Parathyroid adenoma (tissue), 2 donors: ENCODE results near the gene FBXO8.

Source experiments
- H2AFZ ChIP-seq: fragments of 300-600 bp; sonication (generic); one replicate; pipeline ENCODE4 v1.7.0; 2017; ENCODE audit warnings: antibody characterized with exemption, mild to moderate bottlenecking
- H3K27ac ChIP-seq: fragments of 300-600 bp; sonication (generic); one replicate; pipeline ENCODE4 v1.7.0; 2017
- H3K27me3 ChIP-seq: fragments of 300-600 bp; sonication (generic); one replicate; pipeline ENCODE4 v1.7.0; 2017; ENCODE audit warnings: low read length; ENCODE audit not compliant: control insufficient read depth, insufficient read depth
- H3K36me3 ChIP-seq: fragments of 300-600 bp; sonication (generic); one replicate; pipeline ENCODE4 v1.7.0; 2017; ENCODE audit warnings: low read length; ENCODE audit not compliant: control insufficient read depth, insufficient read depth
- H3K4me1 ChIP-seq: fragments of 300-600 bp; sonication (generic); one replicate; pipeline ENCODE4 v1.7.0; 2017; ENCODE audit warnings: control low read depth
- H3K4me2 ChIP-seq: fragments of 300-600 bp; sonication (generic); one replicate; pipeline ENCODE4 v1.7.0; 2017; ENCODE audit warnings: low read length
- H3K4me3 ChIP-seq: fragments of 300-600 bp; sonication (generic); one replicate; pipeline ENCODE4 v1.7.0; 2017; ENCODE audit warnings: low read depth, low read length
- H3K79me2 ChIP-seq: fragments of 300-600 bp; sonication (generic); one replicate; pipeline ENCODE4 v1.7.0; 2017; ENCODE audit warnings: control low read depth
- H3K9ac ChIP-seq: fragments of 300-600 bp; sonication (generic); one replicate; pipeline ENCODE4 v1.7.0; 2017; ENCODE audit warnings: mild to moderate bottlenecking
- H3K9me3 ChIP-seq: fragments of 300-600 bp; sonication (generic); one replicate; pipeline ENCODE4 v1.7.0; 2017; ENCODE audit warnings: low read length; ENCODE audit not compliant: control insufficient read depth
- CTCF ChIP-seq: fragments of 300-600 bp; sonication (generic); IDR thresholded peaks from one replicate; pipeline ENCODE4 v1.7.0; 2017; ENCODE audit warnings: antibody characterized with exemption, mild to moderate bottlenecking
- donor health status: primary hyperparathyroidism.

FBXO8 gene

GRCh38 chr4:174222266-174222872 is 61.1 kb downstream of the FBXO8 start:
- no peak overlapping the region for H3K4me3 ChIP-seq
- H3K4me1 ChIP-seq = no peaks in the 10 kb centered on the region
- H3K9me3 ChIP-seq = no peaks in the 10 kb centered on the region
- no peaks in the 10 kb centered on the region for H3K79me2 ChIP-seq
- H2AFZ ChIP-seq = no peak overlapping the region
- H3K27ac ChIP-seq = no peak overlapping the region
- H3K9ac ChIP-seq = no peak overlapping the region
- H3K36me3 ChIP-seq = no peaks in the 10 kb centered on the region
- no peak overlapping the region for H3K4me2 ChIP-seq
- H3K27me3 ChIP-seq = peaks cover 7% of the 10 kb centered on the region
- peak; percentile 45 for TF ChIP-seq CTCF

GRCh38 chr4:174218127-174218790 is 65.2 kb downstream of the FBXO8 start:
- Histone ChIP-seq H3K27me3 (peaks cover 14% of the 10 kb centered on the region), H2AFZ (no peak overlapping the region), H3K4me2 (no peak overlapping the region), H3K27ac (no peak overlapping the region), H3K79me2 (no peaks in the 10 kb centered on the region), H3K36me3 (no peaks in the 10 kb centered on the region), H3K9ac (no peak overlapping the region), H3K4me3 (no peak overlapping the region), H3K4me1 (no peaks in the 10 kb centered on the region), H3K9me3 (no peaks in the 10 kb centered on the region)
- TF ChIP-seq CTCF = no peak

GRCh38 chr4:174217273-174218126 is 66.0 kb downstream of the FBXO8 start:
- H3K9ac ChIP-seq = no peak overlapping the region
- no peaks in the 10 kb centered on the region for H3K4me1 ChIP-seq
- H2AFZ ChIP-seq = no peak overlapping the region
- H3K4me2 ChIP-seq = no peak overlapping the region
- peaks cover 14% of the 10 kb centered on the region for H3K27me3 ChIP-seq
- no peaks in the 10 kb centered on the region for H3K36me3 ChIP-seq
- H3K4me3 ChIP-seq = no peak overlapping the region
- no peaks in the 10 kb centered on the region for H3K79me2 ChIP-seq
- no peak overlapping the region for H3K27ac ChIP-seq
- no peak for TF ChIP-seq CTCF
- no peaks in the 10 kb centered on the region for H3K9me3 ChIP-seq

GRCh38 chr4:174216799-174217272 is 66.6 kb downstream of the FBXO8 start:
- H3K36me3 ChIP-seq = no peaks in the 10 kb centered on the region
- no peaks in the 10 kb centered on the region for H3K9me3 ChIP-seq
- no peaks in the 10 kb centered on the region for H3K4me1 ChIP-seq
- no peaks in the 10 kb centered on the region for H3K79me2 ChIP-seq
- no peak overlapping the region for H2AFZ ChIP-seq
- H3K27me3 ChIP-seq = peaks cover 14% of the 10 kb centered on the region
- H3K9ac ChIP-seq = no peak overlapping the region
- no peak overlapping the region for H3K4me3 ChIP-seq
- TF ChIP-seq CTCF = no peak
- no peak overlapping the region for H3K4me2 ChIP-seq
- no peak overlapping the region for H3K27ac ChIP-seq
